K562 treated with DMSO at 1 percent for 4 hours (cell line): Measurements from ENCODE around the gene SEMA6A. TPM values are rescaled to one million over a fixed set of nuclear protein-coding genes. Genes with fewer than 3 reads are reported as not detected.

Experiments
- total RNA-seq: library from RNA; unstranded; fragments of 300-600 nt; gene quantifications from 2 replicates; pipeline ENCODE4 v1.2.3, GENCODE V29; 2022; ENCODE audit not compliant: insufficient read depth

SEMA6A gene, protein sequence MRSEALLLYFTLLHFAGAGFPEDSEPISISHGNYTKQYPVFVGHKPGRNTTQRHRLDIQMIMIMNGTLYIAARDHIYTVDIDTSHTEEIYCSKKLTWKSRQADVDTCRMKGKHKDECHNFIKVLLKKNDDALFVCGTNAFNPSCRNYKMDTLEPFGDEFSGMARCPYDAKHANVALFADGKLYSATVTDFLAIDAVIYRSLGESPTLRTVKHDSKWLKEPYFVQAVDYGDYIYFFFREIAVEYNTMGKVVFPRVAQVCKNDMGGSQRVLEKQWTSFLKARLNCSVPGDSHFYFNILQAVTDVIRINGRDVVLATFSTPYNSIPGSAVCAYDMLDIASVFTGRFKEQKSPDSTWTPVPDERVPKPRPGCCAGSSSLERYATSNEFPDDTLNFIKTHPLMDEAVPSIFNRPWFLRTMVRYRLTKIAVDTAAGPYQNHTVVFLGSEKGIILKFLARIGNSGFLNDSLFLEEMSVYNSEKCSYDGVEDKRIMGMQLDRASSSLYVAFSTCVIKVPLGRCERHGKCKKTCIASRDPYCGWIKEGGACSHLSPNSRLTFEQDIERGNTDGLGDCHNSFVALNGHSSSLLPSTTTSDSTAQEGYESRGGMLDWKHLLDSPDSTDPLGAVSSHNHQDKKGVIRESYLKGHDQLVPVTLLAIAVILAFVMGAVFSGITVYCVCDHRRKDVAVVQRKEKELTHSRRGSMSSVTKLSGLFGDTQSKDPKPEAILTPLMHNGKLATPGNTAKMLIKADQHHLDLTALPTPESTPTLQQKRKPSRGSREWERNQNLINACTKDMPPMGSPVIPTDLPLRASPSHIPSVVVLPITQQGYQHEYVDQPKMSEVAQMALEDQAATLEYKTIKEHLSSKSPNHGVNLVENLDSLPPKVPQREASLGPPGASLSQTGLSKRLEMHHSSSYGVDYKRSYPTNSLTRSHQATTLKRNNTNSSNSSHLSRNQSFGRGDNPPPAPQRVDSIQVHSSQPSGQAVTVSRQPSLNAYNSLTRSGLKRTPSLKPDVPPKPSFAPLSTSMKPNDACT
- 0.65 TPM in 1 of 2 replicates, not detected in the other for total RNA-seq

DNA sequence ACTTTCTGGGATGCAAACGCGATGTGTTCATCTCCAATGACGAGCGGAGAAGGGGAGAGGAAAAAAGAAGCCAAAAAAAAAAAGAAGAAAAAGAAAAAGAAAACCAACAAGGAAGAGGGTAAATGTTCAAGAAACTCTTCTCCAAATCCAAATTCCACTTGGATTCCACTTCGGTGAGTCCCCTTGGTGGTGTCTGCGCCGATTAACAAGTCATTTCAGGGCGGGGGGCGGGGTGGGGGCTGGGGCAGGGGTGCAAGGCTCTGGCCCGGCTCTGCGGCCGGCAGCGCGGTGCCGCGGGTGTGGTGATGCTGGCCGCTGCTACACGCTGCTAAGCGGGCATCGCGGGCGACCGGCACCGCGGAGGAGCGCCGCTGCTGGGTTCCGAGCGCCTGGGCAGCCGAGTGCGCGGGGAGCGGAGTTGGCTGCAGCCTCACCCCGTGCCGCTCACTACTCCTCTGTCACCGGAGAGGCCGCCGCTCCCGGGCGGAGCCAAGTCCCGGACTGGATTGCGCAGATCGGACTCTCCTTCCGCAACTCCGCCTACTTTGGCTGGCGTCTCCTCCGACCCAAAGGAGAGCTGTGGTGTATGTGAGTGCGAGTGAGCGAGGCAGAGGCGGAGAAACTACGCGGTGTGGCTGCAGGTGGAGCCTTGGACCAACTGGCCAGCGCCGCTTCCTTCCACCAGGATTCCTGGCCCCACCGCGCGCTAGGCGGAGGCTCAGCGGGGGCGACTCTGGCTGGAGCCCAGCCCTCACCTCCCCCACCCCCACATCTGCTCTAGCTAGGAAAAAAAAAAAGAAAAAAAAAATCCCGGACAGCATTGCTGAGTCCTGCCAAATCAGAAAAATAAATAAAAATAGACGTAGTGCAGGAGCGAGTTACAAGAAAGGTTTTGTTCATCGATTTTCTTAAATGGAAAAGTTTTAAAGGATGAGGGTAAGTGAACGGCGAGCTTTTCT is at the start of gene SEMA6A:
TSS of gene SEMA6A (minus strand) at position 457 of the 959 bp plus-strand sequence. CDS start 69,879 bp downstream, outside the sequence.

